Erythroblast (primary cell): ENCODE results near the gene SYT3.

ENCODE experiments used
- GATA1 ChIP-seq: IDR thresholded peaks from 2 replicates; pipeline ENCODE4 v1.6.1; 2011; ENCODE audit warnings: low read depth, mild to moderate bottlenecking, control low read depth, low read length, moderate library complexity
- POLR2A ChIP-seq: IDR thresholded peaks from 2 replicates; pipeline ENCODE4 v1.6.1; 2011; ENCODE audit warnings: mild to moderate bottlenecking, low read length

DNA sequence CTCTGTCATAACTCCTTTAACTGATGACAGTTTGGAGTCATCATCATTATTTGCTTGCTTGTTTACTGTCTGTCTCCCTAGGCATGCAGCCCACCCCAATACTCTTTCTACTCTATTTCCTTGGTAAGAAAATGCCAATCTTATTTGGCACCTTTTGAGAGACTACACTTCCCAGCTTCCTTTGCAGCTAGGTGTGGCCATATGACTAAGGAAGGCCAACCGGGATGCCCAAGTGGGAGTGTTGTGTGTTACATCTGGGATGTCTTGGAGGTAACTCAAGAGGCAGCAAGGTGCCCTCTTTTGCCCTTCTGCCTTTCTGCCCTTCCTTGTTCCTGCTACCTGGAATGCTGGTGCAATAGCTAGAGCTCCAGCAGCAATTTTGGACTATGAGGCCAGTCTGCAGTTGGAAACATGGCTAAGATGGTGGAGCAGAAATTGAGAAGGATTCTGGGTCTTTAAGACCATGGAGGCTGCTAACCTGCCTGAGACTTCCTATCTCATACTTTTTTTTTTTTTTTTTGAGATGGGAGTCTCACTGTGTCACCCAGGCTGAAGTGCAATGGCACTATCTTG, 37.0 kb upstream of the SYT3 start:
- TF ChIP-seq POLR2A = no peak
- TF ChIP-seq GATA1 = no peak
